Fibroblast of pulmonary artery (primary cell): Measurements from ENCODE around the gene PDRG1.
A peak's percentile ranks its signal among the peaks of the same experiment; 100 is the strongest.

ENCODE experiments used
- DNase-seq: peaks from one replicate; pipeline ENCODE4 v3.0.0-alpha.2; 2010; ENCODE audit warnings: low read depth
- H3K4me3 ChIP-seq: replicated peaks from 2 replicates; pipeline ENCODE4 v1.5.1; 2011; ENCODE audit warnings: low read depth, mild to moderate bottlenecking, control low read depth, low read length, moderate library complexity
- TF ChIP-seq, protein P1 (sequence below): IDR thresholded peaks from 2 replicates; pipeline ENCODE4 v1.5.1; 2011; ENCODE audit warnings: mild to moderate bottlenecking, control low read depth, low read length, inconsistent platforms; ENCODE audit errors: missing control alignments

PDRG1 gene

DNA sequence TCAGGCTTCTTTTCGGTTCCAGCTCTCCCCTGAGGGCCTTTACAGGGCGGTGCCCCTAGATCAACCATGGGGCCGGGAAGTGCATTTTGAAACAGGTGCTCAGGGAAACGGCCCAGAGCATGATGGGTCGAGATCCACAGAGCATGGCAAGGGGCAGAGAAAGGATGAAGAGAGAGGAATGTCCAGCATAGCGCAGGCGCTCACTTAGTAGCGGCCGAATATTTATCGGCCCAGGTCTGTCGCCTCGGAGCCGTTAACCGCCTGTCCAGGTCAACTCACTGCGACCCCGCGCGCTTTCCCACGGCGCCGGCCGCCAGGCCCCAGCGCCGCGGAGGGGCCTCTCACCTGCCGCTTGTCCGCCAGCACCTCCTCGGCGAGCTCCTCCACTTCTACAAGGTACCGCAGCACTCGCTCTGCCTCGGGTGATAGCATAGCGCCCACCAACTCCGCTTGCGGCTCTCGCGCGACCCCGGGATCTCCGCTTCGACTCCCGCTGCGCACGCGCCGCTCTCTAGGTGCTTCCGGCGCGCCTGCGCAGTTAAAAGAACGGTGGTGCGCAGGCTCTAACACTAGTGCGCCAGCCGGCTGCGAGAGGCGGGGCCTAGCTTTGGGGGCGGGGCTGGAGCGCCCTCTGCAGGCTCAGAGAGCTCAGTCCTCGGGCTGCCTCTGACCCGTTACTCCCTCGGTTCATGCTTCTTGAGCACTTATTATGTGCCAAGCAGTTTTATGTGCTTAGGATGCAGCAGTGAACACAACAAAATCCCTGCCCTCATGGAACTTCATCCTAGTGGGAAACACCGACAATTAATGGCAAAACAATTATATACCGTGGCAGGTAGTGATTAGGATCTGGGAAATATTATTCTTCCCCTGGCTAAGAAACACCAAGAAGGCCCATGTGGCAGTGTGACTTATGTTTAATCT, at the start of gene PDRG1:
Gene PDRG1, minus strand, starts transcription at position 517 of the 924 bp plus-strand sequence. Its CDS starts 85 bp downstream, at position 432.
- TF ChIP-seq, protein P1, sequence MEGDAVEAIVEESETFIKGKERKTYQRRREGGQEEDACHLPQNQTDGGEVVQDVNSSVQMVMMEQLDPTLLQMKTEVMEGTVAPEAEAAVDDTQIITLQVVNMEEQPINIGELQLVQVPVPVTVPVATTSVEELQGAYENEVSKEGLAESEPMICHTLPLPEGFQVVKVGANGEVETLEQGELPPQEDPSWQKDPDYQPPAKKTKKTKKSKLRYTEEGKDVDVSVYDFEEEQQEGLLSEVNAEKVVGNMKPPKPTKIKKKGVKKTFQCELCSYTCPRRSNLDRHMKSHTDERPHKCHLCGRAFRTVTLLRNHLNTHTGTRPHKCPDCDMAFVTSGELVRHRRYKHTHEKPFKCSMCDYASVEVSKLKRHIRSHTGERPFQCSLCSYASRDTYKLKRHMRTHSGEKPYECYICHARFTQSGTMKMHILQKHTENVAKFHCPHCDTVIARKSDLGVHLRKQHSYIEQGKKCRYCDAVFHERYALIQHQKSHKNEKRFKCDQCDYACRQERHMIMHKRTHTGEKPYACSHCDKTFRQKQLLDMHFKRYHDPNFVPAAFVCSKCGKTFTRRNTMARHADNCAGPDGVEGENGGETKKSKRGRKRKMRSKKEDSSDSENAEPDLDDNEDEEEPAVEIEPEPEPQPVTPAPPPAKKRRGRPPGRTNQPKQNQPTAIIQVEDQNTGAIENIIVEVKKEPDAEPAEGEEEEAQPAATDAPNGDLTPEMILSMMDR = peak; percentile 89
- peak; percentile 96 for DNase-seq
- H3K4me3 ChIP-seq = peak within 1 kb of the TSS; percentile 94

DNA sequence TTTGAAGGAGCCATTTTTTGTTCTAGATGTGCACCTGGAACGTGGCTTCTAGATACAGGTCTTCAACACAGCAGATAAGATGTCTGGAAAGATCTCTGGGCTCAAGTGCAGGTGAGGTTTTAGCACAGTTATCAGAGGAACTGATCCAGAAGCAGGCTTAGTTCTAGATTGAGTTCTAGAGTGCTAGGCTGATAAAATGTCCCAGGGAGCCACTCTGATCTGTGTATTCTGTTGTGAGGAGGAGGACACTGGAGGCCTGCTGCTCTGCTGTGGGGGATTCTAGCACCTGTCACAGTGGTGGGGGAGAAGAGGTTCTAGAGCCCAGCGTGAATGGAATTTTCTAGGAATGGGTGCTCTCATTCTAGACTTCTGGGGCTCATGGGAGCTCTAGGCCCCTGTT, 46.4 kb upstream of the PDRG1 start:
- no peak overlapping the region for H3K4me3 ChIP-seq
- TF ChIP-seq, protein P1 = no peak
- no peak for DNase-seq

DNA sequence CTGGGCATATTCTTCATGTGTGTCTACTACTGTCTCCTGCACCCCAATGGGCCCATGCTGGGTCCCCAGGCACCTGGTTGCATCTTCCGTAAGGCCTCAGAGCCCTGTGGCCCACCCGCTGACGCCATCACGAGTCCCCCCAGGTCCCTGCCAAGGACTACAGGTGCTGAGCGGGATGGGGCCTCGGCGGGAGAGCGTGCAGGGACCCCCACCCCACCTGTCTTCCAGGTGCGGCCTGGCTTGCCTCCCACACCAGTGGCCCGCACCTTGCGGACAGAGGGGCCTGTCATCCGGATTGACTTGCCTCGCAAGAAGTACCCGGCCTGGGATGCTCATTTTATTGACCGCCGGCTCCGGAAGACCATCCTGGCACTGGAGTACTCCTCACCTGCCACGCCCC, 45.1 kb upstream of the PDRG1 start:
- no peak overlapping the region for H3K4me3 ChIP-seq
- TF ChIP-seq, protein P1 = no peak
- DNase-seq = no peak

DNA sequence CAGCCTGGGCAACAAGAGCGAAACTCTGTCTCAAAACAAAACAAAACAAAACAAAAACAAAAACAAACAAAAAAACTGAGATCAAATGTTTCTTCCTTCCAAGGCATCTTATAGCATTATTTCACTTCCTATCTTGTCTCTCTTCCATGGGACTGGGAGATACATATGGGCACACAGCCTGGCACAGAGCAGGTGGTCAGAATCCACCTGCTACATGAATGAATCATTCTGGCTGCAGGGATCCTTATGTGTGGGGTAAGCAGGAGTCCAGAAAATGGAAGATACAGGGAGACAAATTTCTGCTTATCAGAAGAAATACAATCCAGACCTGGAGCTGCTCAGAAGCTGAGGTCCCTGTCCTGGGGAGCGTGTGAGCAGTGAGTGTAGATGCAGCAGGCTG, 40.2 kb upstream of the PDRG1 start:
- no peak overlapping the region for H3K4me3 ChIP-seq
- TF ChIP-seq, protein P1 = no peak
- no peak for DNase-seq

DNA sequence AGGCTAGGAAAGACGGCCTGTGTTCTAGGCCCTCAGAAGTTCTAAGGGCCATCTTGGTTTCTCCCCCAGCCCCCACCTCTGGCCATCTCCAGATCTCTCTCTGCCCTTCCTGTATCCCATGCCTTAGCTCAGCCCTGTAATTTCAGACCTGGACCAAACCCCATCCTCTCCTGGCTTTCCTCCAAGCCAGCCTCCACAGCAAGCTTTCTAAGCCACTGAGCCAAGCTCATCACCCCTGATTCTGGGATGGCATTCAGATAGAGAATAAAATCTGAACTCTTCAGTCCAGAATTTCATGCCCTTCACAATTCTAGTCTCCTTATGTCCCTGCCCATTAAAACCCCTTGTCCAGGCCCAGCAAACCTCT, 39.5 kb upstream of the PDRG1 start:
- TF ChIP-seq, protein P1 = no peak
- no peak for DNase-seq
- H3K4me3 ChIP-seq = no peak overlapping the region

DNA sequence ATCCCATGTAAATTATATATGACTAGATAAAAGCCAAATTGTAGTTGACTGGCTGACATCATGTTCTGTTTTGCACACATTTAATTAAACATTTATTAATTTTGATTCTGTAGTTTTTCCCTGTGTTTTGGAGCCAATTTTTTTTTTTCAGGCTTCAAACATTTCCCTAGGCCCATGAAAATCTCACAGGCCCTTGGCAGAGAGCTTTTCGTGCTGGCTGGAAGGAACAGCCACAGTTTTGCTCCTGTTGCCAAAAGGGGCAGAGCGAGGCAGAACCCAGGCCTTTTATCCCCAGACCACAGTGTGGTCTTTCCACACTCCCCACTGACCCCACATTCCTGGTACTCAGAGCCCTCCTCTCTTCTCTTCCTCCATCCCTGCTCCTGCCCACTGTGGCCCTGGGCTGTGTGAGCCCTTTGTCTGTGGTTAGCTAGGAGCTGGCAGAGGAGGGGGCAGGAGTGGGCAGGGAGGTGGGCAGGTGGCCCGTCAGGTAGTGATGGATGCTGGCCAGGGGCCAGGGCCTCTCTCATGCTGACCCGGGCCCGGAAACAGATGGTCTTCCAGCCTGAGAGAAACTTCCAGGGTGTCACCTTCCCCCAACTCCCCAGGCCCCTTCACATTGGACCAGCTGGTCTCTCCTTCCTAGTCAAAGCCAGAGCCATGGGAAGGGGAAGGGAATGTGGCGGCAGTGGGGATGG, 38.9 kb upstream of the PDRG1 start:
- no peak overlapping the region for H3K4me3 ChIP-seq
- DNase-seq = no peak
- TF ChIP-seq, protein P1 = no peak
